HAP-1 (cell line): Measurements from ENCODE around the gene KIAA0408.
A peak's percentile ranks its signal among the peaks of the same experiment; 100 is the strongest.
"Not testable (repeated sequence)": the region's sequence is repeated elsewhere in the genome, so short reads cannot be mapped to it uniquely, and the experiment has no call there.

Experiments
- DNase-seq, 2 experiments: peaks; one replicate each; pipeline ENCODE4 v3.0.0-alpha.2; 2016 to 2020; ENCODE audit warnings: low spot score in 2 of 2
- H3K27me3 ChIP-seq: fragments of 250-450 bp; sonication (Bioruptor Pico); 2 replicates; pipeline ENCODE4 v1.5.1; 2020; ENCODE audit warnings: low read depth, mild to moderate bottlenecking, moderate library complexity
- H3K36me3 ChIP-seq: fragments of 250-450 bp; sonication (Bioruptor Pico); replicated peaks from 2 replicates; pipeline ENCODE4 v1.5.1; 2020; ENCODE audit warnings: mild to moderate bottlenecking
- H3K4me1 ChIP-seq: fragments of 250-450 bp; sonication (Bioruptor Pico); 2 replicates; pipeline ENCODE4 v1.5.1; 2020; ENCODE audit warnings: mild to moderate bottlenecking
- H3K4me3 ChIP-seq: fragments of 250-450 bp; sonication (Bioruptor Pico); 2 replicates; pipeline ENCODE4 v1.5.1; 2020; ENCODE audit warnings: mild to moderate bottlenecking, moderate library complexity
- H3K9me3 ChIP-seq: fragments of 250-450 bp; sonication (Bioruptor Pico); 2 replicates; pipeline ENCODE4 v1.5.1; 2020; ENCODE audit warnings: mild to moderate bottlenecking, moderate library complexity
- in situ Hi-C: fragments of 300-500 bp; cut with MboI; formaldehyde crosslinking; loops from 3 replicates; pipeline ENCODE4 v1.14.3; 2020; ENCODE audit warnings: low sequenced_read_pairs, inconsistent platforms, mixed read lengths

KIAA0408 gene

DNA sequence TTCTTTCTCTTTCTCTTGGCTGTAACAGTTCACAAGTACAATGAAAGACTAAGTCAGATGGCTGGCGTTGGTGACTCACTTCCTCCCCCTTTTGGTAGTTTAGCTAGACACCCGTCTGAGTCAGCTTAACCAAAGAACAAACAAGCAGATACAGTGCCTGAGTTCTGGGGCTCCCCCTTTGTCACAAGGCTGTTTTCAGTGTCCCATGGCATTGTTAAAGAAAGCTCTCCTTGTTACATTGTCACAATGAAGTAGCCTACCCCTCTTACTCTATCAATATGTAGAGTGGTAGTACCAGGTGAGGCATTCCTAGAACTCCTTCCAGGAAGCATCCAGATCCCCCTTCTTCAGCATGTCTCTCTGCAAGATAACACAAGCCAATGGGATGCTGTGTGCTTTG, 38.6 kb downstream of the KIAA0408 start:
- in situ Hi-C loops = no loop called here
- no peaks in the 10 kb centered on the region for H3K4me1 ChIP-seq
- peak; percentile 42 to 44 for DNase-seq
- no peaks in the 10 kb centered on the region for H3K27me3 ChIP-seq
- no peak overlapping the region for H3K4me3 ChIP-seq
- H3K9me3 ChIP-seq = no peaks in the 10 kb centered on the region
- no peaks in the 10 kb centered on the region for H3K36me3 ChIP-seq

DNA sequence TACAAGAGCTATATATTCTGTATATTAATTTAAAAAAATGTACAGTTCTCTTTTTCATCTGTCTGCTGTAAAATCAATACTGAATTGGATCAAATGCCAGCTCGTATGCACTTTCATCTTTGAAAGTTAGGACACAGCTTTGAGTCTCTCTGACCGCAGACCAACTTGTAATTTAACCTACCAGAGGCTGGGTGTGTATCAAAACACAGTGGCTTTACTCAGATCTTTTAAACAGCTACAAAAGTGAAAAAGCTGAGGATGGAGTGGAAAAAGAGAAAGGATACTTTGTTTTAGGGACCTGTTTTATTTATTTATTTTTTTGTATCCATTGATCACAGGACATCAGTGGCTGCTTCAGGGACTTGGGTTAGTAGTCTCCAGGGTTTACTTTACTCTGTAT, 44.1 kb downstream of the KIAA0408 start:
- DNase-seq = no peak
- no peaks in the 10 kb centered on the region for H3K27me3 ChIP-seq
- H3K4me1 ChIP-seq = no peaks in the 10 kb centered on the region
- no peaks in the 10 kb centered on the region for H3K9me3 ChIP-seq
- in situ Hi-C loops = no loop called here
- no peak overlapping the region for H3K4me3 ChIP-seq
- no peaks in the 10 kb centered on the region for H3K36me3 ChIP-seq

DNA sequence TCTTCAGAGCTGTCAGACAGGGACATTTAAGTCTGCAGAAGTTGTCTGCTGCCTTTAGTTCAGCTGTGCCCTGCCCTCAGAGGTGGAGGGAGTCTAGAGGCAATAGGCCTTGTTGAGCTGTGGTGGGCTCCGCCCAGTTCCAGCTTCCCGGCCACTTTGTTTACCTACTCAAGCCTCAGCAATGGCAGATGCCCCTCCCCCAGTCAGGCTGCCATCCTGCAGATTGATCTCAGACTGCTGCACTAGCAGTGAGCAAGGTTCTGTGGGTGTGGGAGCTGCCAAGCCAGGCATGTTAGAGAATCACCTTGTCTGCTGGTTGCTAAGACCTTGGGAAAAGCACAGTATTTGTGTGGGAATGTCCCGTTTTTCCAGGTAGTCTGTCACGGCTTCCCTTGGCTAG, 46.1 kb downstream of the KIAA0408 start:
- H3K4me3 ChIP-seq, in situ Hi-C loops, H3K27me3 ChIP-seq, H3K9me3 ChIP-seq, H3K4me1 ChIP-seq, H3K36me3 ChIP-seq: not testable (repeated sequence)
- peak in 1 of 2 experiments; percentile 20 for DNase-seq

DNA sequence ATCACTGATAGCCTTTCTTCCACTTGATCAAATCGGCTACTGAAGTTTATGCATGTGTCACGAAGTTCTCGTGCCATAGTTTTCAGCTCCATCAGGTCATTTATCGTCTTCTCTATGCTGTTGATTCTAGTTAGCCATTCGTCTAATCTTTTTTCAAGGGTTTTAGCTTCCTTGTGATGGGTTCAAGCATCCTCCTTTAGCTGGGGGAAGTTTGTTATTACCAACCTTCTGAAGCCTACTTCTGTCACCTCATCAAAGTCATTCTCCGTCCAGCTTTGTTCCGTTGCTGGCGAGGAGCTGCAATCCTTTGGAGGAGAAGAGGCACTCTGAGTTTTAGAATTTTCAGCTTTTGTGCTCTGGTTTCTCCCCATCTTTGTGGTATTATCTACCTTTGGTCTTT, 47.2 kb downstream of the KIAA0408 start:
- in situ Hi-C loops, H3K4me3 ChIP-seq, H3K4me1 ChIP-seq, H3K36me3 ChIP-seq, H3K27me3 ChIP-seq, DNase-seq, H3K9me3 ChIP-seq: not testable (repeated sequence)
